ENCODE data around the gene PASK.

The PASK gene

GRCh38 chr2:241142593-241142992 lies 6.7 kb downstream of the PASK start:
- DNase-seq: no peak

DNA sequence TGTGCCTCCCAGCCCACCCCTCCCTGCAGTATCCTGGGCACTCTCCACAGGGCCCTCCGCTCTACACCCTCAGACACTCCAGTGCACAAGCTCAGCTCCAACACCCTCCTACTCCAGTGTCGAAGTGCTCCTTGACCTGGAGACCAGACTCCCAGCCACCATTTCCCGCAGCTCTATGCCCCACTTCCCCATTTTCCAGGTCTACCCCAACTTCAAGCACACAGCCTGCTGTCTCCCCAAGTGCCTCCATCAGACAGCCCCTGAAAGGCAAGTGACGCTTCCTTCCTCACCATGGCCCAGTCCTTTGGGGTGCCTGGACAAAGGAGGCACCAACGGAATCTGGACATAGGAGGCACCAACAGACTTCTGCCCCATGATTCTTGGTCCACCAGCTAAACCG lies 7.2 kb downstream of the PASK start:
- no peak for DNase-seq

GRCh38 chr2:241141214-241141770 lies 8.0 kb downstream of the PASK start:
- DNase-seq: no peak

- DNase-seq: no peak
Measured at GRCh38 chr2:241140445-241140840, 8.8 kb downstream of the PASK start.

GRCh38 chr2:241139531-241140444 lies 9.5 kb downstream of the PASK start:
- DNase-seq: no peak

GRCh38 chr2:241138471-241138870 lies 10.8 kb downstream of the PASK start:
- DNase-seq: no peak

DNA sequence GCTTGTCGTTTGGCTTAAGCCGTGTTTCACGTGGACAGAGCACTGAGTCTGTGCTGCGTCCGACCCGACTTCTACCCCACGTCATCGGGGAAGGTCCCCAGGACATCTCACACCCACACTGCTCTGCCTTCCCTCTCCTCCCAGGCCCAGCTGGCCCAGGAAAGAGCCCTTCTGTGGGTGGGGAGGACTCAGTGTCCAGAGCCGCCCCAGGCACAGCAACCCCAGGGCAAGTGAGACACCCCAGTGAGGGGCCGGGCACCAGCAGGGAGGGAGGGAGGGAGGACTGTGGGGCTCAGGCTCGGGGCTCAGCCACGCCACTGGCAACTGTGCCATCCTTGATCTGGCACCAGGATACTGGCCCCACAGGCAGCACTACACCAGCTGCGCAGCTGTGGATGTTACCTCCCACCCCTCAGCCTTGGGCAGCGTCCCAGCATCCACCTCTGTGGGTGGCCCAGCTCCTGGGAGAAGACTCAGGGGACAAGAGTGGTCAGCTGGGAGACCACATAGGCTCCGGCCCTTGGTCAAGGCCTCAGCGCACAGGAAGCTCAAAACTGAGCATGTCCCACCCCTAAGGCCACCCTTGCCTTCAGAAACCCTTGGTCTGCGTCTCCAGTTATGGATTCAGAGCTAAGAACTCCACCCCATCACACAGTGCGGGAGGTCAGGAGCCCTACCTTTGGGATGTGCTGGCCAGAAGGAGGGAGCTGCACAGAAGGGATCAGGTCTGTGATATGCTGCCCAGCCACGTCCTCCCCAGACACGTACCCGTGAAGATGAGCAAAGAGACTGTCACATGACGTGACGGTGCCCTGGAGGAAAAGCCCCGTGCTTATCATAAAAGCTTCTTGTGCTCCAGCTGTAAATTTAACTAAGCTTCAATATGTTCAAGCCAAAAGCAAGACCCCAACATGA lies 11.7 kb downstream of the PASK start:
- DNase-seq: no peak

DNA sequence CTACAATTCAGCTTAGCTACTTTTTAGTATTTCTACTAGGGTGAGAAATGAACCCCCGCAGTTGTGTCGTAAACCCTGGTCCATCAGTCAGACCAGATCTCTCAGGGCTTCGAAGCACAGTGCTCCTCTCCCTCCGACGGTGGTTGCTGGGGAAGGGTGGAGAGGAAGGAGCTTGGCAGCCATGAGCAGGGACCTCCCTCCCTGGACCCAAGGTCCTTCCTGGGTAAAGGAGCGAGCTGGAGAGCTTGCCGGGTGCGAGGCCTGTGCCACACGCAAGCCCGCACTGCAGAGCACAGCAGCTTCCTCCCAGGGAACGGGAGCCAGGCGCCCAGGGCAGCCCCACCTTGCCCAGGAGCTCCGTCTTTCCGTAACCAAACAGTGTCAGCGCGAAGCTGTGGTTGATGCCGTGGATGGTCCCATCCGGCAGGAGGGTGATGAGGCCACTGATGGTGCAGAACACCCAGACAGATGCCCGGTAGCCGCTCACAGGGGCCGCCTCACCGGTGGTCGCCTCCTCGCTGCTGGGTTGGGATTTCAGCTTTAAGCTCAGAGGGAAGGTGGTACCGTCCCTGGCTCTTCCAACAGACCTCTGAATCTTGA lies 12.5 kb downstream of the PASK start:
- no peak for DNase-seq

GRCh38 chr2:241136191-241136590 lies 13.1 kb downstream of the PASK start:
- no peak for DNase-seq

DNA sequence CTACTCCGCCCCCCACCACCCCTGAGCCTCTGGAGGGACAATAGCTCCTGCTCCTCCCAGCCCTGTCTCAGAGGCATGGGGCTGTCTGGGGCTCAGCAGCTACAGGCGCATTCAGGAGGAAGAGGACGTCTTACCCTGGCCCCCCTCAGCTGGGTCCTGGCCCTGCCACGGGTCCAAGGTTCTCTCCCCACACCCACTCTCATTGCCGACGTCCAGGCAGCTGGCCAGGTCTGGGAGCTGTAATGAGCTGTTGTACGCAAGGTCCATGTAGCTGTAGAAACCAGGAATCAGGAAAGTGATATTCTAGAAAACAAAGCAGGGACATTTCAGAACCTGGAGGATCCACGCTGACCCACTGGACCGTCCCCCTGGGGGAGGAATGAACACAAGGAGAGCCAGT lies 13.5 kb downstream of the PASK start:
- DNase-seq: no peak

GRCh38 chr2:241134711-241135110 lies 14.6 kb downstream of the PASK start:
- DNase-seq: no peak

GRCh38 chr2:241133436-241133820 lies 15.8 kb downstream of the PASK start:
- DNase-seq: no peak

DNA sequence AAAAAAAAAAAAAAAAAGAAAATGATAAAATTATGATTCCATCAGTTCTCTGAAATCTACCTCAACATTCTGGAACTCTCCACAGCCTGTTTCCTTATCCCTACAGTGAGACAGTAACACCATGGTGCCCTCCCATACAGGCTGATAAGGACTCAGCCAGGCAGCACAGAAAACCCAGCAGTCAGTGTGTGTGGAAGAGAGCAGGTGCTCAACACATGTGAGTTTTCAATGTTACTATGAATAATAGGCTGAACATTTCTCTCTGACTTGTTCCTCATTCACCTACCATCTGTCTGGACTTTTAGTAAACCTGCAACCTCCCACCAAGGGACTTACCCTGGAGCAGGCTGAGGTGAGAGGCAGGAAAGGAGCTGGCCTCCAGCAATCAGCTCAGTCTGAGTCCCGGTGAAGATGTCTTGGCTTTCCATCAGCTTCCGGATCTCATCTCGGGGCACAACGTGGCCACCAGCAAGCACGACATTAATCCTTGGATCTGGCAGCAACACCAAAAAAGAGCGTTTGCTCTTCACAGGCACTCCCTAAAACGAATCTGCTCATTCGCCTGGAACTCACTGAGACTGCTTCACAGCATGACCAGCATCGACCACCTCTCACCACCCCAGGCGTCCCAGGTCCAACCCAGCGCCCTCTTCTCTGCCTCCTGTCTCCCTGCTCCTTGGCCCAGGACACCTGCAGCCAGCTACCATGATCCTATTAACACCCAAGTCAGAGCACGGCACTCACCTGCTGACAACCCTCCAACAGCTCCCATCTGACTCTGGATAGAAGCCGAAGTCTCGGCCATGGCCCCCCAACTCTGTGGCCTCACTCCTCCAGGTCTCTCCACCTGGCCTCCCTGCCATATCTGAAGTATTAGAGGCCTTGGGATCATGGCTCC lies 16.5 kb downstream of the PASK start:
- no peak for DNase-seq

- no peak for DNase-seq
Measured at GRCh38 chr2:241131531-241131930, 17.7 kb downstream of the PASK start.

GRCh38 chr2:241130316-241130715 lies 19.0 kb downstream of the PASK start:
- DNase-seq: no peak

DNA sequence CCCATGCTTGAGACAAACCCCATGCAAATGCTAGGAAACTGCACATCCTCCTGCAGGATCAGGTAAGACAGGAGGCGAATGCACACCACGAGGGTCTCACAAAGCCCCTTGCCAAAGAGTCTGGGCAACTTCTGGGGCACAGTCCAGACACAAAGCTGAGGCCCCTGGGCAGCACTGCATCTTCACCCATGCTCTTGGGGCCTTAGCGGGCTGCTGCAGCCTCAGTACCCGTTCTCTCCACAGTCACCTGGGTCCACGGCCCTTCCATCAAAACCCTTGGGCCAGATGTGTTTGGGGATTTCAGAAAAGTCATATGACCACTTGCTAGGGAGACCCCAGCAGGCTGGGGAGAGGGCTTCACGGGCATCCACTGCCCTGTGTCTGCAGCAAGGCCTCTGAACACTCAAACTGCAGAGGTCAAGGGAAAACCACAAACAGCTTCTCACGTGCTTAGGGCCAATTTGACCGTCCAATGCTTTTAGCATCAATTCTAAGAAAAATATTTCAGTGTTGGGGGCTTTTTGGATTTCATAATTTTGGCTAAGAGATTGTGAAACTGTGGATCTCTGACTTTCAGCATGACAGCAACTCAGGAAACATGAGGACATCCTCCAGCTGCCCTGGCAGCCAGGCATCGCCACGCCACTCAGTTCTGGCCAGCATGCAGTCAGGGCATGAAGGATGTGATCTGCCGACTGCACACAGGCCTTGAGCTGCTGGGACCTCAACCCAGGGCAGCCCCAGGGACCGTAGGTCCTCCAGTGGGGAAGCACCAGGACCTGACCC lies 20.0 kb downstream of the PASK start:
- no peak for DNase-seq

DNA sequence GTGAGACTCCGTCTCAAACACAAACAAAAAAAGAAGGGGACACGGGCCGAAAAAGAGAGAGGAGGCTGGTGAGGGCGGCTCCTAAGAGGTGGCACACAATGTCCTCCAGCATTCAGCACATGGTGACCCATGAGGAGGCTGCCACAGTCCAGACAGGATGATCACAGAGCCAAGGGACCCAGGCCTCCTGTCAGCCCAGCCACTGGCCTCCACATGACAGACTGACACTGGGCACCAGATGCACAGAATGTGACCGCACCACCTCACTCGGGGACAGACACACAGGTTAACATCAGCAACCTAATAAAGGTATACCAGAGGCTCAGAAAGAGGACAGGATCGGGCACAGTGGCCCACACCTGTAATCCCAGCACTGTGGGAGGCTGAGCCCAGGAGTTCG lies 21.0 kb downstream of the PASK start:
- DNase-seq: no peak

- DNase-seq: no peak
Measured at GRCh38 chr2:241126771-241127202, 22.5 kb downstream of the PASK start.

DNA sequence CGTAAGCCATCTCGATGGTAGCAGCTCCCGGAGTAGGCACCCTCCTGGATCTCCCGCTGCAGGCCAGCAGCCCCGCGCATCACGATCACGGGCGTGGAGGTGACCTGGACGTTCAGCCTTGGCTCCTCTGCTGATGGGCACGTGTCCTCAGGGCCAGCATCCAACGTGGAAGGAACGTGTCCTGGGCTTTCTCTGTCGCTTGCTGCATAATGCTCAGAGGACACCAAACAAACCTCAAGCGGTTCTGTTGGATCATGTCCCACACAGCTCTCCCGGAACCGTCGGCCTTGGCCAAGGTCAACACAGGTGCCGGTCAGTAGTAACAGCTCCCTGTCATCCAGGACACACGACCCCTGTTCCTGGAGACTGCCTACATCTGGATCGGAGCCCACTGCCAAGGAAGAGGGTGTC lies 23.1 kb downstream of the PASK start:
- no peak for DNase-seq

DNA sequence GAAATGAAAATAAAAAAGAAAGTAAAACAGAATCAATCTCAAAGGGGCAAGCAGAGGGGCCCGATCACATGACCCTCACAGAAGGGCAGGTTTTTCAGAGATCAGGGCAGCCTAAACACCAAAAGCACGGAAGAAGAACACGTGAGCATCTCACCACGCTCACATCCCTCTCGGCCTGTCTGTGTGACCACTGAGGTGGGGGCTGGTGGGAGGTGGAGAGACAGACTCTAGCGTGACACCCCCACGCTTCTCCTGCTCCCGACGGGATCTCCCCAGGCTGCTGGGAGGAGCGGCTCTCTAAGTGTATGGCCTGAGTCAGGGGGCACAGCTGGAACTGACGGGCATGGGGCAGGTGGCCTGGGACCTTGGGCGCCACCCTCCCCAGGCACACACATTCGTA lies 23.6 kb downstream of the PASK start:
- no peak for DNase-seq

Measured in amniotic stem cell (primary cell).